GM23248 (cell line): ENCODE data around the gene ALDH1A3. TPM values are rescaled to one million over a fixed set of nuclear protein-coding genes. Genes with fewer than 3 reads are reported as not detected.
"Not testable (repeated sequence)": the region's sequence is repeated elsewhere in the genome, so short reads cannot be mapped to it uniquely, and the experiment has no call there.

Source experiments
- DNase-seq: peaks from one replicate; pipeline ENCODE4 v3.0.0-alpha.2; 2015
- H2AFZ ChIP-seq: fragments of 200-600 bp; sonication (generic); 2 replicates; pipeline ENCODE4 v1.6.1; 2016; ENCODE audit warnings: antibody characterized with exemption
- H3F3A ChIP-seq: fragments of 200-600 bp; sonication (generic); 2 replicates; pipeline ENCODE4 v1.6.1; 2016; ENCODE audit warnings: mild to moderate bottlenecking, antibody characterized with exemption, mixed run types; ENCODE audit not compliant: insufficient read depth
- H3K27ac ChIP-seq: fragments of 200-600 bp; sonication (generic); 2 replicates; pipeline ENCODE4 v1.5.1; 2016; ENCODE audit warnings: mild to moderate bottlenecking
- H3K27me3 ChIP-seq: fragments of 200-600 bp; sonication (generic); replicated peaks from 2 replicates; pipeline ENCODE4 v1.6.1; 2016; ENCODE audit warnings: mild to moderate bottlenecking; ENCODE audit not compliant: insufficient read depth
- H3K36me3 ChIP-seq: fragments of 200-600 bp; sonication (generic); 2 replicates; pipeline ENCODE4 v1.6.1; 2016; ENCODE audit warnings: low read depth, mild to moderate bottlenecking
- H3K4me1 ChIP-seq: fragments of 200-600 bp; sonication (generic); 2 replicates; pipeline ENCODE4 v1.6.1; 2016; ENCODE audit warnings: mild to moderate bottlenecking; ENCODE audit not compliant: insufficient read depth
- H3K4me2 ChIP-seq: fragments of 200-600 bp; sonication (generic); one replicate; pipeline ENCODE4 v1.6.1; 2016; ENCODE audit warnings: mild to moderate bottlenecking; ENCODE audit not compliant: unreplicated experiment
- H3K4me3 ChIP-seq: fragments of 200-600 bp; sonication (generic); 2 replicates; pipeline ENCODE4 v1.5.1; 2016; ENCODE audit warnings: mild to moderate bottlenecking
- H3K79me2 ChIP-seq: fragments of 200-600 bp; sonication (generic); 2 replicates; pipeline ENCODE4 v1.6.1; 2016; ENCODE audit warnings: mild to moderate bottlenecking; ENCODE audit not compliant: insufficient read depth
- H3K9ac ChIP-seq: fragments of 200-600 bp; sonication (generic); 2 replicates; pipeline ENCODE4 v1.6.1; 2016; ENCODE audit warnings: mild to moderate bottlenecking
- H3K9me2 ChIP-seq: fragments of 200-600 bp; sonication (generic); 2 replicates; pipeline ENCODE4 v1.6.1; 2016; ENCODE audit warnings: mixed run types, mild to moderate bottlenecking, moderate library complexity; ENCODE audit not compliant: insufficient read depth
- H3K9me3 ChIP-seq: fragments of 200-600 bp; sonication (generic); one replicate; pipeline ENCODE4 v1.6.1; 2017; ENCODE audit warnings: low read depth
- H4K20me1 ChIP-seq: fragments of 200-600 bp; sonication (generic); 2 replicates; pipeline ENCODE4 v1.6.0; 2016; ENCODE audit not compliant: insufficient read depth
- EZH2 ChIP-seq: fragments of 200-600 bp; sonication (generic); IDR thresholded peaks from 2 replicates; pipeline ENCODE4 v1.6.1; 2018; ENCODE audit warnings: antibody characterized with exemption, mild to moderate bottlenecking; ENCODE audit not compliant: insufficient read depth, poor library complexity, severe bottlenecking
- EZH2phosphoT487 ChIP-seq: fragments of 200-600 bp; sonication (generic); IDR thresholded peaks from 2 replicates; pipeline ENCODE4 v1.6.1; 2018; ENCODE audit warnings: antibody characterized with exemption, moderate library complexity, mild to moderate bottlenecking, low read depth; ENCODE audit not compliant: insufficient read depth
- WGBS, 2 experiments: methylation state at CpG; one replicate each; pipeline ENCODE4 v1.1.6; 2015 to 2017; ENCODE audit warnings: low lambda C conversion rate in 2 of 2, low coverage in 1 of 2; ENCODE audit errors: missing lambda C conversion rate in 2 of 2; 5-methylcytosine and 5-hydroxymethylcytosine counted together
- in situ Hi-C: fragments of 300-500 bp; cut with MboI; formaldehyde crosslinking; loops from 2 replicates; pipeline ENCODE4 v1.15.0; 2020
- polyA plus RNA-seq: library from polyadenylated mRNA; unstranded; fragments of >200 nt; fragmentation: Nextera tagmentation; extraction: Ambion mirVana; gene quantifications from 2 replicates; pipeline ENCODE4 v1.2.1, GENCODE V29; 2016
- total RNA-seq: library from RNA; depleted of rRNA; stranded (reverse); fragments of >200 nt; shearing (Covaris generic); gene quantifications from 2 replicates; pipeline ENCODE4 v1.2.3, GENCODE V29; 2014

The ALDH1A3 gene
- total and polyA plus RNA-seq, 2 experiments from 2014 or later = 4.8 to 9.9 TPM

GRCh38 chr15:100849021-100849854, 30.4 kb upstream of the ALDH1A3 start:
- peak overlapping the region; percentile 99 for H2AFZ ChIP-seq
- no peaks in the 10 kb centered on the region for H4K20me1 ChIP-seq
- H3K4me2 ChIP-seq = peak overlapping the region; percentile 97
- peak overlapping the region; percentile 86 for H3K4me3 ChIP-seq
- no peaks in the 10 kb centered on the region for H3K4me1 ChIP-seq
- no peaks in the 10 kb centered on the region for H3K9me2 ChIP-seq
- TF ChIP-seq EZH2phosphoT487 (no peak), EZH2 (no peak)
- no peaks in the 10 kb centered on the region for H3F3A ChIP-seq
- WGBS, 2 experiments = 5 to 7% methylated on average over 44 to 46 of the region's 47 CpGs
- in situ Hi-C loops = no loop called here
- no peak overlapping the region for H3K27ac ChIP-seq
- peak overlapping the region; percentile 76 for H3K9ac ChIP-seq
- peak; percentile 79 for DNase-seq
- no peaks in the 10 kb centered on the region for H3K9me3 ChIP-seq
- no peaks in the 10 kb centered on the region for H3K36me3 ChIP-seq
- no peaks in the 10 kb centered on the region for H3K27me3 ChIP-seq
- no peaks in the 10 kb centered on the region for H3K79me2 ChIP-seq

- Histone ChIP-seq H3K4me3 (peak overlapping the region; percentile 86), H3K79me2 (no peaks in the 10 kb centered on the region), H3K4me1 (no peaks in the 10 kb centered on the region), H3K9ac (peak overlapping the region; percentile 76), H2AFZ (peak overlapping the region; percentile 99), H3K4me2 (peak overlapping the region; percentile 97), H3K27ac (no peak overlapping the region), H3K36me3 (no peaks in the 10 kb centered on the region), H4K20me1 (no peaks in the 10 kb centered on the region), H3K9me3 (no peaks in the 10 kb centered on the region), H3K9me2 (no peaks in the 10 kb centered on the region), H3K27me3 (no peaks in the 10 kb centered on the region), H3F3A (no peaks in the 10 kb centered on the region)
- 3 to 4% methylated on average over 22 of the region's 22 CpGs for WGBS, 2 experiments
- no peak for DNase-seq
- in situ Hi-C loops = no loop called here
- no peak for TF ChIP-seq EZH2
- TF ChIP-seq EZH2phosphoT487 = no peak
Observed at GRCh38 chr15:100849855-100850218, 29.8 kb upstream of the ALDH1A3 start.

GRCh38 chr15:100851428-100852015, 28.1 kb upstream of the ALDH1A3 start:
- H4K20me1 ChIP-seq, H3K9me2 ChIP-seq, H3K4me3 ChIP-seq, H3K9ac ChIP-seq, H3K36me3 ChIP-seq, H3K4me2 ChIP-seq, H3K4me1 ChIP-seq, H3F3A ChIP-seq, H2AFZ ChIP-seq, DNase-seq, H3K9me3 ChIP-seq, in situ Hi-C loops, H3K79me2 ChIP-seq, H3K27me3 ChIP-seq, H3K27ac ChIP-seq: not testable (repeated sequence)
- 98 to 99% methylated on average over 12 of the region's 12 CpGs for WGBS, 2 experiments

GRCh38 chr15:100852630-100853029, 27.0 kb upstream of the ALDH1A3 start:
- no peak overlapping the region for H3K27ac ChIP-seq
- H3K4me2 ChIP-seq = no peak overlapping the region
- H3F3A ChIP-seq = no peaks in the 10 kb centered on the region
- in situ Hi-C loops = no loop called here
- H3K4me1 ChIP-seq = no peaks in the 10 kb centered on the region
- no peaks in the 10 kb centered on the region for H4K20me1 ChIP-seq
- H3K9me3 ChIP-seq = no peaks in the 10 kb centered on the region
- H3K27me3 ChIP-seq = no peaks in the 10 kb centered on the region
- H3K79me2 ChIP-seq = no peaks in the 10 kb centered on the region
- no peaks in the 10 kb centered on the region for H3K9me2 ChIP-seq
- 95 to 99% methylated on average over 2 to 4 of the region's 4 CpGs for WGBS, 2 experiments
- H2AFZ ChIP-seq = no peak overlapping the region
- H3K9ac ChIP-seq = no peak overlapping the region
- DNase-seq = no peak
- H3K36me3 ChIP-seq = no peaks in the 10 kb centered on the region
- TF ChIP-seq EZH2phosphoT487 (no peak), EZH2 (no peak)
- H3K4me3 ChIP-seq = no peak overlapping the region
